ENCODE results near the gene MTSS2. TPM values are rescaled to one million over a fixed set of nuclear protein-coding genes. Genes with fewer than 3 reads are reported as not detected.
A peak's percentile ranks its signal among the peaks of the same experiment; 100 is the strongest.

MTSS2 gene
- total and polyA plus RNA-seq, 2 experiments from 2014 or later: 12.4 to 82.3 TPM

DNA sequence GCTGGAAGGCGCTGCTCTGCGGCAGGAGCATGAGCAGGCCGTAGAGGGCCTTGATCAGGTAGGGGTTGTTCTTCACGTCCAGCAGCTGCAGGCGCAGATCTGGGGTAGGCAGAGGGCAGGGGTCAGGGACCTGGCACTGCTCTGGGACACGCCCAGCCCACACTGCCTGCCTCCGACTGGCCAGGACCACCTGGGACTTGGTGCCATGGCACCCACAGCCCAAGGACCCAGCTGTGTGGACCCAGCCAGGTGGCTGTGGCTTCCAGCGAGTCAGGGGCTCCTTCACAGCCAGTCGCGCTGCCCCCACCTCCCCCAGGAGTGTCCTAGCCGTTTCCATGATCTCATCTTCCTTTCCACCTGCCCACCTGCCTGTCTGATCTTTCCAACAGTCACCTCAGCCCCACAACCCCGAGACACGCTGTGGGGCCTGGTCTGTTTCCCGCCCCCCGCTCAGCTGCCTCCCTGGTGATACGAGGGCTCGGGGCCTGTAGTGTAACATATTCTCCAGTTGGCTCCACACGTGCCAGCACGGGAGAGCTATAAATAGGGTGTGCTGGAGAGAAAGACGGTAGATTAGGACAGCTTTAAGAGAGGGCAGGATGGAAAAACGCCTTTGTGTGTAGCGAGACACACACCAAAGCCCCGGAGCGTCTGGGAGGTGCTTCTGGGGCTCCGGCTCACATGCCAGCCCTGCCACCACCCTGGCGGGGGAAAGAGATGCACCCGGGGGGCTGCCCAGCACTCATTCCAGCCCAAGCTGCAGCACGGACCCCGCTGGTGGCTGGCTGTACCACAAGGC lies 7.2 kb upstream of the MTSS2 start:
- Histone ChIP-seq H3K9me3 (ENCODE audit: low read depth) (no peaks in the 10 kb centered on the region), H3K27me3 (no peaks in the 10 kb centered on the region), H3K27ac (peak overlapping the region; percentile 99), H3K36me3 (no peaks in the 10 kb centered on the region), H3K4me3 (no peak overlapping the region), H3K4me1 (ENCODE audit: low read depth) (peaks cover 88% of the 10 kb centered on the region)
- no peak for TF ChIP-seq CTCF (IDR thresholded peaks at IDR 0.05; ENCODE audit: low read depth, low read length)
- DNase-seq (ENCODE audit: low read depth in 1 of 2, low spot score in 1 of 2): peak in 1 of 2 donors; percentile 87

GRCh38 chr16:70692130-70692872 lies 6.4 kb upstream of the MTSS2 start:
- no peaks in the 10 kb centered on the region for H3K36me3 ChIP-seq
- H3K9me3 ChIP-seq (ENCODE audit: low read depth): no peaks in the 10 kb centered on the region
- H3K27me3 ChIP-seq: no peaks in the 10 kb centered on the region
- H3K4me3 ChIP-seq: no peak overlapping the region
- no peak for TF ChIP-seq CTCF (IDR thresholded peaks at IDR 0.05; ENCODE audit: low read depth, low read length)
- no peak for DNase-seq (ENCODE audit: low read depth in 1 of 2, low spot score in 1 of 2)
- peaks cover 88% of the 10 kb centered on the region for H3K4me1 ChIP-seq (ENCODE audit: low read depth)
- H3K27ac ChIP-seq: peak overlapping the region; percentile 99

DNA sequence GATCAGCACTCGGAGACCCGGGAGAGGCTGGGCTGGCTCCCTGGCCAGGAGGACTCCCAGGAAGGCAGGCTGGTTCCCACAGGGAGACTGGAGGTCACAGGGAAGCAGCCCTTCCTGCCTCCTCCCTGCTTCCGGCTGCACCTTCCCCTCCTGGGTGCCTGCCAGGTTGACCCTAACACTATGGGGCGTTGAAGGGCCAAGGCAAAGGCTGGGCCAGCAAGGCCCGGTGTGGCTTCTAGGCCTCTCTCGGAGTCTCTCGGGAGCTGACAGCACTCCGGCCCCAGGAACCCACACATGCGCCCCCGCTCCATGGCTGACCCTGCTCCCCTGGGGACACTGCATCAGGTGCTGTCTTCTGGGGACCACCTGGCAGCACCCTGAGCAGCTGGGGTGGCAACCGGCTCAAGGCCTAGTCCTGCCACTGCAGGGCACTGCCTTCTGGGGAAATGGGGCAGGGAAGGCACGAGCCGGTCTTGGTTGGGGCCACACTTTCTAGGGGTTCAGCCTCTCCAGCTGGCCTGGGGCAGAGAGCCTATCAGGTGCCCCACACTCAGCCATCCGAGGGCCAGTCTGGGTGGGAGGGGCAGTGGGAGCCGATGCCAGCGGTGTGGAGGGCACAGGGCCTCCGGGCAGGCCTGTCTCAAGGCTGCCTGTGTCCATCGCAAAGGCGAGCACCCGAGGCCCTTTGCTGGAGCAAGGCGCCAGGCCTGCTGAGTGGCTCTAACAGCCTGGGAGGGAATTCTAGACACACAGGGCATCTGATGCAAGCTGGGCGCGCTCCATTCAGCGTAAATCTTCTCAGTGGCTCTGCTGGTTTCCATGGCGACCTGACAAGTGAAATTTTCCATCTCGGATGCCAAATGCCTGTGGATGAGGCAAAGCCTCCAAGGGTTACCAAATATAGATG lies 5.6 kb upstream of the MTSS2 start:
- H3K27me3 ChIP-seq: no peaks in the 10 kb centered on the region
- H3K36me3 ChIP-seq: no peaks in the 10 kb centered on the region
- no peak overlapping the region for H3K4me3 ChIP-seq
- DNase-seq (ENCODE audit: low read depth in 1 of 2, low spot score in 1 of 2): peak; percentile 55 to 96
- peaks cover 88% of the 10 kb centered on the region for H3K4me1 ChIP-seq (ENCODE audit: low read depth)
- H3K9me3 ChIP-seq (ENCODE audit: low read depth): no peaks in the 10 kb centered on the region
- TF ChIP-seq CTCF (IDR thresholded peaks at IDR 0.05; ENCODE audit: low read depth, low read length): no peak
- peak overlapping the region; percentile 99 for H3K27ac ChIP-seq

DNA sequence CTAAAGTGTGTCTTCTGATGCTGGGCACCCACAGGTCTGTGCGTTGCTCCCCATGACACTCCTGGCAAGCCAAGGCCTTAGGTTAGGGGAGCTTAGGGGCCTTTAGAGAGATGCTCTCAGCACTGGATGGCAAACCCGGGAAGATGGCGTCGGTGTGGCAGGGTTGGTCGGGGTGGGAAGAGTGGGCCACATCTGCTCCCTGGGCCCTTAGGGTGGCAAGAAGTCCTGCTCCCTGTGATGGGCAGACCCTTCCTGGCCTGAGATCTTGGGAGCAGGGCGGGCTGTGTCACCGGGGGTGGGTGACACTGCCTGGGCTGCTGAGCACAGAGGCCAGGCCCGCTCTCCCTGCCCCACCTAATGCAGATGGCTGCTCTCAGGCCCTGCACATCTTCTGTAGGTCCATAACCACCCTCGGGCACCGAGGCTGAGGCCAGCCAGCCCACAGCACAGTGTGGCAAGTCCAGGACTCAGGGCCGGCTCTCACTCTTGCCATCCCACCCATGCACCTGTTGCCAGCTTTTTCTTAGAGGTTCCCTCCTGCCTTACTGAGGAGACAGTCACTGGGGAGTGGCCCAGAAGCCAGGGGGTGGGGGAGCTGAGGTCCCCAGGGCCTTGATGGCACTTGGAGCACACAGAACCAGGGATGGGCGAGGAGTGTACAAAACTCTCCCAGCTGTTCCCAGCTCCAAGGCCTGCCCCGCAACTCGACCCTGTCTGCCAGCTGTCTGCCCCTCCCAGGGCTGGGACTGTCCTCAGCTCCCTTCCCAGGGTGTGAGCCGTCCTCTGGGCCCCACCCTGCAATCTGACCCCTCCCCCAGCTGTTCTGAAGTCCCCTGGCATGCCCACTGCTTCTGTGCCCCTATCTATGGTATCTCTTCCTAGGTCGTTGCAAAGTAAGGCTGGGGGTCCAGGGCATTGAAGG lies 4.4 kb upstream of the MTSS2 start:
- TF ChIP-seq CTCF (IDR thresholded peaks at IDR 0.05; ENCODE audit: low read depth, low read length): no peak
- H3K27me3 ChIP-seq: no peaks in the 10 kb centered on the region
- H3K4me3 ChIP-seq: no peak overlapping the region

More for the DNA sequence above, 4.4 kb upstream of the MTSS2 start:
- Histone ChIP-seq H3K4me1 (ENCODE audit: low read depth) (peaks cover 76% of the 10 kb centered on the region), H3K9me3 (ENCODE audit: low read depth) (no peaks in the 10 kb centered on the region), H3K36me3 (no peaks in the 10 kb centered on the region), H3K27ac (peak overlapping the region; percentile 99)
- no peak for DNase-seq (ENCODE audit: low read depth in 1 of 2, low spot score in 1 of 2)

Data from cardiac muscle cell (in vitro differentiated cells and primary cell).